Stimulated activated CD4-positive, alpha-beta T cell treated with anti-CD3 and anti-CD28 coated beads, Interleukin-4, amount 100 ng/mL, for 1 hour (primary cell): ENCODE results near the gene SH3PXD2B.
"Not testable (repeated sequence)": the region's sequence is repeated elsewhere in the genome, so short reads cannot be mapped to it uniquely, and the experiment has no call there.

ENCODE experiments used
- DNase-seq: peaks from one replicate; pipeline ENCODE4 v3.0.0-alpha.2; 2020

The SH3PXD2B gene

DNA sequence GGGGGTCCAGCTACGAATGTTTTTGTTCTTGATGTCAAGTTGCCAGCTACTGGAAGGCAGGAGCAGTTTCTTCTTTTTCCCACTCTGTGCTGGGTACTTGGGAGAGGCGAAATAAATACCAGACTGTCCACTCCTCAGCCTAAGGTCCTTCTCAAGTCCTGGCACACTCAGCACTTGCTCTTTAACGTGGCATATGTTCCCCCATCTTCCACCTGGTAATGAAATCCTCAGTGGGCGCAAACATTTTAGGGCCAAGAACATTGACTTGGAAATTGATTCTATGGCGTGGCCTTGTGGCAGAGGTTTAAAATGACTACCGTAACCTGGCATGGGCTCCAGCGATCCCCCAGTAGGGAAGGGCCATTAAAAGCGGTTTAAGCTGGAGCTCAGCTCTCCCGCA is 119.7 kb downstream of the SH3PXD2B start:
- DNase-seq = no peak

DNA sequence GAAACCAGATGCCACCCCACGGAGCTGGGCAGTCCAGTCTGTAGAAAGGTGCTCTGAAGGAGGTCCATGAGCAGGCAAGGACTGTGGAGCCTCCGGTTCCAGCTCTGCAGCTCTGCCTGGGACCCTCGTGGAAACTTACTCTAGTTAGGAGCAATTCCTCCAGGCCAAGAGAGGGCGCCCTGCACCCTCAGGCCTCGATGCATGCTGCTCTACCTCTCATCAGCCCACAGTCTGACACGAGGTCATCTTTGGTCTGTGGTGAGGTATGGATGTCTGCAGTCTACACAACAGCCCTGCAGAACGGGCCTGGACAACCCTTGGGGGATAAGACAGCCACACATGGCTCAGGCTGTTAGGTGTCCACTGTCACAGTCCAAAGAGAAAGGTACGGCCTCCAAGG is 120.1 kb downstream of the SH3PXD2B start:
- DNase-seq = no peak

DNA sequence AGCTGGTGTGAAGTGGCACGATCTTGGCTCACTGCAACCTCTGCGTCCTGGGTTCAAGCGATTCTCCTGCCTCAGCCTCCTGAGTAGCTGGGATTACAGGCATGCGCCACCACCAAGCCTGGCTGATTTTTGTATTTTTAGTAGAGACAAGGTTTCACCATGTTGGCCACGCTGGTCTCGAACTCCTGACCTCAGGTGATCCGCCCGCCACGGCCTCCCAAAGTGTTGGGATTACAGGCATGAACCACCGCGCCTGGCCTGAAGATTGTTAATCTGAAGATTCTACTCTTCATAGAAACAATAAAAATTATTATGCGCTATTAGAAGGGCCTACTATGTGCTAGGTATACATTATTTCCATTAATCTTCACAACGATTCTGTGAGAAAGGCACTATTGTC is 127.4 kb downstream of the SH3PXD2B start:
- not testable (repeated sequence) for DNase-seq

DNA sequence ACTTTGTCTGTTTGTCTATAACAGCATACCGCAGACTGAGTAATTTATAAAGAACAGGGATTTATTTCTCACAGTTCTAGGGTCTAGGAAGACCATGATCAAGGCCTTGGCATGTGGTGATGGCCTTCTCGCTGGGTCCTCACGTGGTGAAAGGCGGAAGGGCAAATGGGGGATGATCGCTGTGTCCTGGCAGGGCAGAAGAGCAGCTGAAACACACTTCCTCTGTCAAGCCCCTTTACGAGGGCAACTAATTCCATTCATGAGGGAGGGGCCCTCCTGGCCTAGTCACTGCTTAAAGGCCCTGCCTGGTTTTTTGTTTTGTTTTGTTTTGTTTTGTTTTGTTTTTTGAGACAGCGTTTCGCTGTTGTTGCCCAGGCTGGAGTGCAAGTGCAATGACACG is 128.9 kb downstream of the SH3PXD2B start:
- no peak for DNase-seq

DNA sequence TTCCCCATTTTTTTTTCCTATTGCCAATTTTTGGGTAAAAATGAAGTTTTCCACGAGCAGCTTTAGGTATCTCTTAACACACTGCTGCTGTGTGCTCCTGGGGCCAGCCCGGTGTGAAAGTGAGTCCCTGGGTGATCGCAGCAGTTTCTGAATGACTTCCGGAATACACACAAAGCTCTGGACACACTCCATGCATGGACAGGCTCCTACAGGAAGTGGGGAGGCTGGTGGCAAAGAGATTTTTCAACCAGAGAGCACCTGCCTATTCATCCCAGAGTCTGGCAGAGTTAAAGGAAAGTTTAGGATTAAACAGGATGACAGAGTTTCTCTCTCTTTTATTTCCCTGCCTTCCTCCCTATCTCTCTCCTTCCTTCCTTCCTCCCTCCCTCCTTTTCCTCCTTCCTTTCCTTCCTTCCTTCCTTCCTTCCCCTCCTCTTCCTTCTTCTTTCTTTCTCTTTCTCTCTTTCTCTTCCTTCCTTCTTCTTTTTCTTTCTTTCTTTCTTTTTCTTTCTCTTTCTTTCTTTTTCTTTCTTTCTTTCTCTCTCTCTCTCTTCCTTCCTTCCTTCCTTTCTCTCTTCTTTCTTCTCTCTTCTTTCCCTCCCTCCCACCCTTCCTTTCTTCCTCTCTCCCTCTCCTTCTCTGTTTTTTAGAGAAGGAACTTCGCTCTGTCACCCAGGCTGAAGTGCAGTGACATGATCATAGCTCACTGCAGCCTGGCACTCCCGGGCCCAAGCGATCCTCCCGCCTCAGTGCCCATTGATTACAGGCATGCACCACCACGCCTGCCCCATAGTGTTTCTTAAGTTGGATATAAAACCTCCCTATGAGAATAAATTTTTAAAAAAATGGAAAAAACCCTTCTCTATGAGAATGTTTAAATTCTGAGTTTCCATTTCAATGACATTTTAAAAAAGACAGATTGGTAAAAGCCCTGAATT is 132.0 kb downstream of the SH3PXD2B start:
- DNase-seq = no peak

DNA sequence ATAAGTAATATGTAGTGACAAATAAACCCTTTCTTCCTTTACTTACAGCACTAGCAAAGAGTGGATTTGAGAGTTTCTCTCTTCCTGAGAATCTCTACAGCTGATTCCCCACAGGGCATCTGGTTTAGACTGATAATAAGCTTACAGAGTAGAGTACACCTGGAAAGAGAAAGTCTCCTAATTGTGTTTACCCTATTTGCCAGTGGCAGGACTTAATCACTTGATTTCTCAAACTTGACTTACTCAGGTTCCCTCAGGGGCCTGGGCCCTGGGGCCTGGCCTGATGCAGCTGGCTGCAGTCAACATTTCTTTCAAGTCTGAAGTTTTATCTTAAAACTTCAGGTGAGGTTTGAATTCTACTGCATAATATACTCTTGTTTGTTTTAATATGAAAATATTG is 132.7 kb downstream of the SH3PXD2B start:
- no peak for DNase-seq

DNA sequence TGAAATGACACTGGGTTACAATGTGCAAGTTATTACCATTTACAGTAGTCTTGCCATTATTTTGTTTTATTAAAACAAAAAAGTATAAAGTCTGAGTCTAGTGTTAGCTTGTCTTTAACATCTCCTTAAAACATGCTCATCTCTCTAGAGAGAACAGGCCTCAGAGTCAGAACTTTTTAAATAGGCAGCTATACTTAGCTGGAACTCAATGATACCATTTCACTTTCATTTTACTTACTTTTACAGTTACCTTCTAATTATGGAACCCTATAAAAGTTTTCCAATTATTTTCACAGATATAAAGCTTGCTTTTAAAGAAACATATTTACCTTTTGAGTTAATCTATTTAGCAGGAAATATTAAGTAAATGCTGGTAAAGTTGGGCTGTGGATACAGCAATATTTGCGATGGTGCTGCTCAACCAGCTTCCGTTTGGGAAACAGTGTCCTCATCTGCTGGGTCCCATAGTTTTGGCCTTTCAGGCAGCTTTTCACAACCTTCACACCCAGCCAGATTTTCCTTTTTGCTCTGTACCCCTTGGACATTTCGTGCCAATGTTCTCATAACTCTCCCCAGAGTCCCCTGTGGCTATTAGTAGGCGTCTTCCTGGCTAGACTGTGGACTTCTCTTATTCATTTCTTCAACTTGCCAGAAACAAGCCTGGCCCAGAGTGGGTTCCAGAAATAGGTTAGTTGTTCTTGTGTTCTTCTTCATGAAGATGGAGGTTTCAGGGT is 134.4 kb downstream of the SH3PXD2B start:
- DNase-seq = no peak

DNA sequence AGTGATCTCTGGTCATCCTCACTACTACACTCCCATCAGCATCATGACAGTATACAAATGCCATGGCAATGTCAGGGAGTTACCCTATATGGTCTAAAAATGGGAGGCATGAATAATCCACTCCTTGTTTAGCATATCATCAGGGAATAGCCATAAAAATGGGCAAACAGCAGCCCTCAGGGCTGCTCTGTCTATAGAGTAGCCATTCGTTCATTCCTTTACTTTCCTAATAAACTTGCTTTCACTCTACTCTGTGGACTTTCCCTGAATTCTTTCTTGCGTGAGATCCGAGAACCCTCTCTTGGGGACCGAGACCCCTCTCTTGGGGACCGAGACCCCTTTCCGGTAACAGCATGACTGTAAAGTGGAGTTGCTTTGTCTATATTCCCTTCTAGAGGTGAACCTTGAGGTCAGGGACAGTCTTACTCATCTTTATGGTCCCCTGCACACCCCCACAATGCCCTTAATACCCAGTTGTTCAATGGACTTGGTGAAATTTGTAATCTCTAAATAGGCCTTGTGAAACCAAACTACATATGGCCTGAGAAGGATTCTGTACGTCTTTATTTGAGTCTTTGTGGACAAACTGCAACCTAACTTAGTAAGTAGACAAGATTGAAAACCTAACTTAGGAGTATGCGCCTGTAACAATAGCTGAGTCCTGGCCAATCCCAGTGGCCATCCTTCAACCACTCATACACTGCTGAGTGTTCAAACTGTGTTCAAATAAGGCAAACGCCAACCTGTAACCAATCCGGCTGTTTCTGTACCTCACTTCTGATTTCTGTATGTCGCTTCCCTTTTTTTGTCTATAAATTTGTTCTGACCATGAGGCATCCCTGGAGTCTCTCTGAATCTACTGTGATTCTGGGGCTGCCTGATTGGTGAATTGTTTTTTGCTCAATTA is 138.5 kb downstream of the SH3PXD2B start:
- no peak for DNase-seq

DNA sequence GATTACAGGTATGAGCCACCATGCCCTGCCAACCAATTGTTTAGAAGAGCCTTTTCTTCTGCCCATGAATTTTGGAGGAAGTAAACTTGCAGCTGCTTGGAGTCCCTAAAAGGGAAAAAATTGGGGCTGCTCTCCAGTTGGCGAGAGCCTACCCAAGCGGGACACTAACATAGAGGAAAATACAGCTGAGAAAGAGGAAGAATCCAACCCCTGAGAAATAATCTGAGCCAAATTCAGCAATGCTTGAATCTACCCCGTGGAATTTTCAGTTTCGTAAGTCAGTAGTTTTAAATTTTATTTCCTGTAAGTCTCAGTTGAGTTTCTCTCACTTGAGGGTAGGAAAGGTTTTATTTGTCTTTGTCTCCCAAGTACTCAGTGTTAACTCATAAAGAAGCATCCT is 140.4 kb downstream of the SH3PXD2B start:
- no peak for DNase-seq

DNA sequence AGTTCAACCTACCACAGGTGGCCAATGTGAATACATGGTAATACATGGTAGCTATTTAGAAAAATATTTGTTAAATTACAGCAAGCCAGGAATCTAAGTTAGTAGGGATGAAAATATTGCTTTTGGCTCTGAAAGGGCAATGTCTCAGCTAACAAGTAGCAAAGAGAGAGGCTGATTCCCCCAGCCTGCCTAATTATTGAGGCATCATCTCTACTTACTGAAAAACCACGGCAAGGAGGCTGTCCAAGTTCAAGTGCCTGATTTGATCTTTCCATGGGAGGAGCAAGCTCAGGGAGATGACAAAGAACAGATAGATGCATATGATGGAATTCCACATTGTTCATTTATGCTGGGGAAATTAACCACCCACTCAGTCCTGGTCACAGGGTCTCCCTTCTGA is 142.0 kb downstream of the SH3PXD2B start:
- no peak for DNase-seq

DNA sequence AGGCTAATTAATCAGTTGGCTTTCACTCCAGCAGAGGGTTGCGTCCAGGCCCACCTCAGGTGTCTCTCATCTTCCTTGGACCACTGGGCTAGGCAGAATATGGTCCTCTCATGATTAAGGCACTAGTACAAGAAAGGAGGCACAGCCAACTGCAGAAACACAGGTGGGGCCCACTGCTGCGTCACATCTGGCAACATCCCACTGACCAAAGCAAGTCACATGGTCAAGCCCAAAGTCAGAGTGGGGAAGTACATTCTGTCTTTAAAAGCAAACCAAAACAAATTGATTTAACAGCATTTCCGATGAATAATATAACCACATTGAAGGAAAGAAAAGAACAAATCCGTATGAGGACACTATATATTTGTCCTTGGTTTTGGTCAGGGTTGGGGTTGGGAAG is 142.7 kb downstream of the SH3PXD2B start:
- no peak for DNase-seq

DNA sequence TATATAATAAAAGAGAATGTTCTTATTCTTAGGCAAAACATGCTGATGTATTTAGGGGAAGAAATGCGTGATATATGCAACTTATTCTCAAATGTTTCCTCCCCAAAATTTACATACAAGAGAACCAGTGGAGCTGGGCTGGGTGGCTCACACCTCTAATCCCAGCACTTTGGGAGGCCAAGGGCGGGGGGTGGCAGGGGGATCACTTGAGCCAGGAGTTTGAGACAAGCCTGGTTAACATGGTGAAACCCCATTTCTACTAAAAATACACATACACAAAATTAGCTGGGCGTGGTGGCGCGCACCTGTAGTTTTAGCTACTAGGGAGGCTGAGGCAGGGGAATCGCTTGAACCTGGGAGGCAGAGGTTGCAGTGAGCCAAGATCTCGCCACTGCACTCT is 143.3 kb downstream of the SH3PXD2B start:
- DNase-seq = no peak

DNA sequence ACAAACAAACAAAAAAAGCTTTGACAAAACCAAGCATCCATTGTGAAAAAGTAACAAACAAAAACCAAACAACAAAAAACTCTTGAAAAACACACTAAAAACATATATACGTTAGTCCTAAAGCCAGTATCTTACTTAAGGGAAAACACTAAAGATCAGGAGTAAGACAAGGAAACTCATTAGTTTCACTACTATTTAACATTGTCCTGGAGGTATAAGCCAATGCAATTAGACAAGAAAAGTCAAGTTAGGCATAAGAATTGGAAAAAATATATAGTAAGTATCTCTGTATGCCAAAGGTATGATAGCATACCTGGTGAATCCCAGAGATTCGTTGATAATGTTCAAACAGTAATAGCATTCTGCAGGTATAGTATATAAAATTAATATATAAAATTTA is 148.9 kb downstream of the SH3PXD2B start:
- DNase-seq = no peak

DNA sequence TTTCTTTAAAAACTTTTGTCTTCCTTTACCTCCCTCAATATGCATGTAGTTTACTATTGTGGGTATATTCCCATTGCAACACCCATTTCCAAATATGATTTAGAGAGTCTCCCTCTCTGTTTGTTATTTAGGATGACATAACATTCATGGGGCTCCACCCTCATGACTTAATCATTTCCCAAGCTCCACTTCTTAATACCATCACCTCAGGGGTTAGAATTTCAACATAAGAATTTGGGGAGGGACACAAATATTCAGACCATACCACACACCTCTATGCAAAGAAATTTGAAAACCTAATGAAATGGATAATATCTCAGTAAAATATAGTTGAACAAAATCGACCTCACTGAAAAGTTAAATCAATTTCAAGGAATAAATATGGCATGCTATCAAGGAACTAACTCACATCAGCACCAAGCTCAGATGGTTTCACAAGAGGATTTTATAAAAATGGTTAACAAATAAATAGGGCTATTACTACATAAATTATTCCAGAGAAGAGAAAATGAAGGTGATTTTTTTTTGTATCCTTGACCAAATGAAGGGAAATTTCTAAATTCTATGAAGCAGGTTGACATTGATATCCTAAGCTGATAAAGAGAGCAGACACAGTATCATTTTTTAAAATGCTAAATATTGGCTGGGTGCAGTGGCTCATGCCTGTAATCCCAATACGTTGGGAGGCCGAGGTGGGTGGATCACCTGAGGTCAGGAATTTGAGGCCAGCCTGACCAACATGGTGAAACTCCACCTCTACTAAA is 150.6 kb downstream of the SH3PXD2B start:
- DNase-seq = no peak

DNA sequence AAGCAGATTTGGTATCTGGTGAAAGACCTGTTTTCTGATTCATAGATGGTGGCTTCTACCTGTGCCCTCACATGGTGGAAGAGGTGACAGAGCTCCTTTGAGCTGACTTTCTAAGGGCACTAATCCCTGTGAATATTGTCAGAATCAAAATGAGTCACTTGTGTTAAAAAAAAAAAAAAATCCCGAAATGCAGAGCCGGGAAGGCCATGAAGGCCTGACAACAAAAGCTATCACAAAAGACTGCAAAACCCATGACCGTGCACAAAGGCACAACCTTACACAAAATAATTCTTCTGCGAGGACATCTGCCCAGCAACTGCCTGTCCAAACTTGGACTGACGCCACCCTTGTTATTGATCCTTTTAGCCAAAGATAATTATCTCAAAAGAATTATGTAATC is 151.2 kb downstream of the SH3PXD2B start:
- no peak for DNase-seq

DNA sequence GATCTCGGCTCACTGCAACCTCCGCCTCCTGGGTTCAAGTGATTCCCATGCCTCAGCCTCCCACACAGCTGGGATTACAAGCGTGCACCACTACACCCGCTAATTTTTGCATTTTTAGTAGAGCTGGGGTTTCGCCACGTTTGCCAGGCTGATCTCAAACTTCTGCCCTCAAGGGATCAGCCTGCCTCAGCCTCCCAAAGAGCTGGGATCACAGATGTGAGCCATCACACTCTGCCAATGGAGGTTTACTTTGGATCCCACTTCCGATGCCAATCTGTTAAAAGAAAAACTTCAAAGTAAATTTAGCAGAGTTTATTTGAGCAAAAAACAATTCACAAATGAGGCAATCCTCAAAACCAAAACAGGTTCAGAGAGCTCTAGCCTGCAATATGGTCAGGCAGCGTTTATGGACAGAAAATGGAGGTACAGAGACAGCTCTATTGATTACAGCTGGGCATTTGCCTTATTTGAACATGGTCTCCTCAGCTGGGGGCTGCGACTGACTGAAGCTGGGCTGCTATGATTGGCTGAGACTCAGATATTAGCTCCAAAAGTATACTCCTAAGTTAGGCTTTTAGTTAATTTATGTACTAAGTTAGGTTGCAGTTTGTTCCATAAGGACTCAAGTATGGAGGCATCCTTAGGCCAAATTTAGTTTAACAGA is 152.1 kb downstream of the SH3PXD2B start:
- no peak for DNase-seq

DNA sequence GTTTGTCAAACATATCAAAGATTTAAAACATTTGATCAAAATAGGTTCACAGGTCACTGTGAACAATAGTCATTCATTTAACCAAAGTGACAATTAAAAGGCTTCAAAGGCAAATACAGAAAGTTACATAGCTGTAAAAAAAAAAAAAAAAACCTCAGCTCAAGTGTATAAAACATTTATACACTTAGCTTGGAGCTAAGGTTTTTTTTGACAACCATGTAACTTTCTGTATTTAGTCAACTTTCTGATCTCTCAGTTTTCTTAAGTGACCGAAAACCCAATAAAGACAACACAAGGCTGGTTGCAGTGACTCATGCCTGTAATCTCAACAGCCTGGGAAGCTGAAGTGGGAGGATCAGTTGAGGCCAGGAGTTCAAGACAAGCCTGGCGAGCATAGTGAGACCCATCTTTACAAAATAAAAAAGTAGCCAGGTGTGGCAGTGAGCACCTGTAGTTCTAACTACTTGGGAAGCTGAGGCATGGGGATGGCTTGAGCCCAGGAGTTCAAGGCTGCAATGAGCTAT is 154.3 kb downstream of the SH3PXD2B start:
- no peak for DNase-seq

DNA sequence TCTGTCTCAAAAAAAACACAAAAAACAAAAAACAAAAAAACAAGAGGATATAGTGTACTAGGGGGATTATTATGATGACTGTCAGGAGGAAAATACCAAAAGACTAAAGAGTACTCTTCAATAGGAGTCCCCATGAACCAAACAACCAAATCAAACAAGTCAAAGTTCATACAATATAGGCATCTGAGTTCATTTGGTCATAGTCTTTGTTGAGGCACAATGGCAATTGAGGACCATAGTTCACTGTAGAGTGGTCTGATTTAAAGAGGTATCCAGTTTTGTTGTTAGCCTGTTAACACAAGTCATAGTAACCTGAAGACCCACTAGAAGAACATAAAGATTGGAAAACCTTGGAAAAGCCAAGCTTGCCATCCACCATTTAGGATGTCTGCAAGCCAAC is 159.5 kb downstream of the SH3PXD2B start:
- no peak for DNase-seq

DNA sequence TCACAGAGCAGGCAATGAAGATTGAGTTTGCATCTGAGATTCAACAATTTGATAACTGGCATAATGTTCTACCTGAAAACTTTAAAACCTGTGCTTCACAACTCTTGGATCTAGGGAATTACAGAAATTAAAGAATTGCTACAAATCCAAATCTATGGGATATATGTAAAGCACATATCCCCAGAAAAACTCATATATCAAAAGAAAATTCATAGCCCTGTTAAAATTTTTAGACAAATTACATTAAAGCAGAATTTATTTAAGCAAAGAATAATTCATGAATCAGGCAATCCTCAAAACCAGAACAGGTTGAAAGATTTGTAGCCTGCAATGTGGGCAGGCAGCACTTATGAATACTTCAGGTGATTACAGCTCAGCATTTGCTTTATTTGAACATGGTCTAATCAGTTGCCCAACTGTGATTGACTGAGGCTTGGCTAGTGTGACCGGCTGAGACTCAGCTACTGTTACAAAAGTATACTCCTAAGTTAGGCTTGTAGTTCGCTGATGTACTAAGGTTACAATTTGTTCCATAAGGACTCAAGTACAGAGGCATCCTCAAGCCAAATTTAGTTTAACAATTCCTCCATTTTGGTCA is 160.5 kb downstream of the SH3PXD2B start:
- DNase-seq = no peak

DNA sequence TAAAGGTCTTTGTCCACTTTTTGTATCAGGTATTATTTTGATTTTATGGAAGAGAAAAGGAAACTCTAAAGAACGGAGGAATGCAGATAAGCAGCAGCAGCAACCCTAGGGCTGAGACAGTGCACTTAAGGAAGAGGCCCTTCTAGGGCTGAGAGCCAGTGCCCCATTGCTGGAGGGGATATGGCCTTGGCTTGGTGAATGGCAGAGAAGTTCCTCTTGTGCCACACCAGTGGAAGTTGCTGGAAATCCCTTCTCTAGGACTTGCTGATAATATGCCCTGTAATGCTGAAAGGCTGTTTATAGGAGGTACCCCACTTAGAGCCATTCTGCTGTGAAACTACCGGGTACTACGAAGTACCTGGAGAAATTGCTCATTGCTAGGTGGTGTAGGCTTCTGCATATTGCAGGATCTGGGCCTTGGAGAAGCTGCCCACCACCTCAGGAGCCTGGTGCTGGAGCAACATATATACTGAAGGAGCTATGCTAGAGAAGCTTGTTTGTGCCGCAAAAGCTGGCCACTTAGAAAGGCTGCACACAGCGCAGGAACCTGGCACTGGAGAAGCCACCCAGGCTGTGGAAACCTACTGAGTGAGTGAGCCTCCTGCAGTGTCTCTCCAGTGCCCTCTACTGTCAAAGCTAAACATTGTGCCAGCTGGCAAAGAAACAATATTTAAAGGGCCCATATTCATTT is 161.1 kb downstream of the SH3PXD2B start:
- DNase-seq = peak; percentile 48
